ENCODE results near the gene FAM72C.
"Not testable (repeated sequence)": the region's sequence is repeated elsewhere in the genome, so short reads cannot be mapped to it uniquely, and the experiment has no call there.

DNA sequence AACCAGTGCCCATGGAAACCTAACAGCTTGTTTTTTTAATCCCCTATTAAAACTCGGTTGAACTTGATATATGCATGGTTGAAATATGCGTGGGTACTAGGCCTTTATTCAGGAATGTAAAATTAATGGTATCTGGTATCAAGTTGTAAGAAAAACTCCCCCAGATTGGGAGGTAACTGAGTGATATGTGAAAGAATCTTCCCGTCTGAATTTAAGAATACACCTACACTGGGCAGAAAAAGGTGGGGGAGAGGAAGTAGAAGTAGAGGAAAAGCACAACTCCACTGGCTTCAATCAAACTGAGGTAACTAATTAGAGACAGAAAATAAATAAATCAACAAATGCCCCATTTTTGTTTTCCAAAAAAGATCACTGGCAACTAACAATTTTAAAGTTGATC is 15.9 kb downstream of the FAM72C start:
- TF ChIP-seq POLR2AphosphoS5 (IDR thresholded peaks at IDR 0.05); CTCF (IDR thresholded peaks at IDR 0.05 in 8 of 11, conservative IDR thresholded peaks at IDR 0.05 in 3 of 11): not testable (repeated sequence)
